ENCODE measurements around the gene NMNAT1.

DNA sequence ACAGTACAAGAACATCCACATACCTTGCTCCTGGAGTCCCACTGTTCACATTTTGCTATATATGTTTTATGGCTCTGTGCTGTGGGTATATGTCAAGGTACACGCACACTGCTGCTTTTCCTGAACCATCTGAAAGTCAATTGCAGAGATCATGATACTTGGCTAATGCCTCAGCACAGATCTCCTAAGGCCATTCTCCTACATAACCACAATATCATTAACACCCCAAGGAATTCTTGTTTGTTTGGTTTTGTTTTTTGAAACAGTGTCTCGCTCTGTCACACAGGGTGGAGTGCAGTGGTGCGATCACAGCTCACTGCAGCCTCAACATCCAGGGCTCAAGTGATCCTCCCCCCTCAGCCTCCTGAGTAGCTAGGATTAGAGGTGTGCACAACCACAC lies 49.2 kb upstream of the NMNAT1 start:
- TF ChIP-seq CTCF (conservative IDR thresholded peaks at IDR 0.05 in 1 of 2, IDR thresholded peaks at IDR 0.05 in 1 of 2; ENCODE audit: extremely low read depth in 1 of 2, insufficient read depth in 1 of 2, low read depth in 1 of 2, low read length in 2 of 2): no peak
- no peak for TF ChIP-seq EZH2 (IDR thresholded peaks at IDR 0.05; ENCODE audit: borderline replicate concordance, low read length)

Data from mammary epithelial cell (primary cell).